Measurements from ENCODE around the gene TUSC2.

GRCh38 chr3:50341537-50341936 lies 13.5 kb upstream of the TUSC2 start:
- TF ChIP-seq CTCF (IDR thresholded peaks at IDR 0.05) (no peak), POLR2A (IDR thresholded peaks at IDR 0.05) (no peak)

Measured in adrenal gland (tissue), 5 donors.